OCI-LY1 (cell line): ENCODE results near the gene VPS36.

Experiments
- EZH2 ChIP-seq: fragments of 200-600 bp; sonication (generic), shearing (Covaris generic); IDR thresholded peaks from 2 replicates; pipeline ENCODE4 v1.8.0; 2017; ENCODE audit warnings: borderline replicate concordance, mixed run types, mild to moderate bottlenecking, antibody characterized with exemption, low read length, moderate library complexity, mixed read lengths
- TF ChIP-seq, protein P1 (sequence below): fragments of 200-600 bp; sonication (generic), shearing (Covaris generic); IDR thresholded peaks from 2 replicates; pipeline ENCODE4 v1.5.1; 2017; ENCODE audit warnings: mild to moderate bottlenecking, antibody characterized with exemption, low read length, moderate library complexity, mixed read lengths

GRCh38 chr13:52383366-52383765, 67.1 kb downstream of the VPS36 start:
- TF ChIP-seq, protein P1, sequence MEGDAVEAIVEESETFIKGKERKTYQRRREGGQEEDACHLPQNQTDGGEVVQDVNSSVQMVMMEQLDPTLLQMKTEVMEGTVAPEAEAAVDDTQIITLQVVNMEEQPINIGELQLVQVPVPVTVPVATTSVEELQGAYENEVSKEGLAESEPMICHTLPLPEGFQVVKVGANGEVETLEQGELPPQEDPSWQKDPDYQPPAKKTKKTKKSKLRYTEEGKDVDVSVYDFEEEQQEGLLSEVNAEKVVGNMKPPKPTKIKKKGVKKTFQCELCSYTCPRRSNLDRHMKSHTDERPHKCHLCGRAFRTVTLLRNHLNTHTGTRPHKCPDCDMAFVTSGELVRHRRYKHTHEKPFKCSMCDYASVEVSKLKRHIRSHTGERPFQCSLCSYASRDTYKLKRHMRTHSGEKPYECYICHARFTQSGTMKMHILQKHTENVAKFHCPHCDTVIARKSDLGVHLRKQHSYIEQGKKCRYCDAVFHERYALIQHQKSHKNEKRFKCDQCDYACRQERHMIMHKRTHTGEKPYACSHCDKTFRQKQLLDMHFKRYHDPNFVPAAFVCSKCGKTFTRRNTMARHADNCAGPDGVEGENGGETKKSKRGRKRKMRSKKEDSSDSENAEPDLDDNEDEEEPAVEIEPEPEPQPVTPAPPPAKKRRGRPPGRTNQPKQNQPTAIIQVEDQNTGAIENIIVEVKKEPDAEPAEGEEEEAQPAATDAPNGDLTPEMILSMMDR = no peak
- TF ChIP-seq EZH2 = no peak
